HG03196 (cell line): ENCODE results near the gene TTC7B.
"Not testable (repeated sequence)": the region's sequence is repeated elsewhere in the genome, so short reads cannot be mapped to it uniquely, and the experiment has no call there.

ENCODE experiments used
- ATAC-seq: cut with Tn5 transposase; IDR thresholded peaks from one replicate; pipeline ENCODE4 v1.9.1; 2021; ENCODE audit not compliant: unreplicated experiment

The TTC7B gene

GRCh38 chr14:90534838-90535555 is 281.2 kb downstream of the TTC7B start:
- no peak for ATAC-seq

GRCh38 chr14:90534091-90534837 is 282.0 kb downstream of the TTC7B start:
- no peak for ATAC-seq

GRCh38 chr14:90533591-90534021 is 282.6 kb downstream of the TTC7B start:
- no peak for ATAC-seq

GRCh38 chr14:90532826-90533525 is 283.3 kb downstream of the TTC7B start:
- ATAC-seq, result no peak

GRCh38 chr14:90531497-90531896 is 284.7 kb downstream of the TTC7B start:
- ATAC-seq, result no peak

- ATAC-seq, result no peak
Measured at GRCh38 chr14:90530523-90530922, 285.7 kb downstream of the TTC7B start.

GRCh38 chr14:90527978-90528377 is 288.3 kb downstream of the TTC7B start:
- ATAC-seq, result no peak

- ATAC-seq, result not testable (repeated sequence)
Measured at GRCh38 chr14:90526536-90526935, 289.7 kb downstream of the TTC7B start.

GRCh38 chr14:90525353-90526028 is 290.7 kb downstream of the TTC7B start:
- not testable (repeated sequence) for ATAC-seq

GRCh38 chr14:90523961-90524875 is 292.0 kb downstream of the TTC7B start:
- no peak for ATAC-seq

- no peak for ATAC-seq
Measured at GRCh38 chr14:90523544-90523943, 292.7 kb downstream of the TTC7B start.

GRCh38 chr14:90522571-90523191 is 293.5 kb downstream of the TTC7B start:
- ATAC-seq, result no peak

- no peak for ATAC-seq
Measured at GRCh38 chr14:90521930-90522483, 294.2 kb downstream of the TTC7B start.

- no peak for ATAC-seq
Measured at GRCh38 chr14:90521084-90521929, 294.9 kb downstream of the TTC7B start.

GRCh38 chr14:90520326-90520725 is 295.9 kb downstream of the TTC7B start:
- ATAC-seq, result no peak

- ATAC-seq, result no peak
Measured at GRCh38 chr14:90519262-90519920, 296.8 kb downstream of the TTC7B start.

- no peak for ATAC-seq
Measured at GRCh38 chr14:90518941-90519256, 297.3 kb downstream of the TTC7B start.
